Endothelial cell of umbilical vein (primary cell): Measurements from ENCODE around the gene REC8. TPM values are rescaled to one million over a fixed set of nuclear protein-coding genes. Genes with fewer than 3 reads are reported as not detected.
A peak's percentile ranks its signal among the peaks of the same experiment; 100 is the strongest.

Experiments used
- BruUV-seq: library from RNA; stranded (reverse); fragments of 400-500 nt; replicated peaks from 2 replicates; lab custom pipeline; 2021; lab: Mats Ljungman, UMichigan
- CTCF ChIA-PET: fragments of 300-600, 350-600 bp; sonication (Branson Sonifier 250); formaldehyde crosslinking; loops from one replicate; lab custom pipeline; 2021; ENCODE audit warnings: antibody characterized with exemption, inconsistent platforms; lab: Charles Lee
- POLR2A ChIA-PET: fragments of 300-600, 350-600 bp; sonication (Branson Sonifier 250); formaldehyde crosslinking; loops from one replicate; lab custom pipeline; 2021; ENCODE audit warnings: antibody characterized with exemption, inconsistent platforms; lab: Charles Lee
- DNase-seq: peaks from one replicate; pipeline ENCODE4 v3.0.0-alpha.2; 2011; ENCODE audit warnings: low read depth, low spot score
- FAIRE-seq: peaks from 2 replicates; lab custom pipeline; 2011; peaks lifted over from hg19 to GRCh38; lab: Jason Lieb, UNC
- H2AFZ ChIP-seq: 2 replicates; pipeline ENCODE4 v1.6.0; 2012; ENCODE audit warnings: low read depth, low read length, control low read depth, inconsistent platforms
- H3K27ac ChIP-seq: 2 replicates; pipeline ENCODE4 v1.5.1; 2011; ENCODE audit warnings: low read depth, mild to moderate bottlenecking, control low read depth, low read length, moderate library complexity; ENCODE audit not compliant: insufficient read depth
- H3K27me3 ChIP-seq, 2 experiments: 2 replicates each; pipeline versions ENCODE4 v1.6.0 to v1.6.1; 2011; ENCODE audit warnings: low read length in 2 of 2, mixed read lengths in 1 of 2; ENCODE audit not compliant: control insufficient read depth in 2 of 2, insufficient read depth in 2 of 2
- H3K36me3 ChIP-seq, 2 experiments: 2 replicates in 1 of 2; 3 replicates in 1 of 2; pipeline ENCODE4 v1.5.1; 2011; ENCODE audit warnings: low read length in 2 of 2, mild to moderate bottlenecking in 1 of 2, moderate library complexity in 1 of 2; ENCODE audit not compliant: control insufficient read depth in 2 of 2, insufficient read depth in 2 of 2; ENCODE audit errors: extremely low read depth in 1 of 2
- H3K4me1 ChIP-seq: 3 replicates; pipeline ENCODE4 v1.5.1; 2011; ENCODE audit warnings: mild to moderate bottlenecking, low read length; ENCODE audit not compliant: control insufficient read depth, insufficient read depth; ENCODE audit errors: extremely low read depth
- H3K4me2 ChIP-seq: 2 replicates; pipeline ENCODE4 v1.6.1; 2011; ENCODE audit warnings: low read length, control low read depth, mixed read lengths; ENCODE audit not compliant: insufficient read depth
- H3K4me3 ChIP-seq, 3 experiments: fragments of 200-600 bp in 1 of 3; sonication (generic), shearing (Covaris generic) in 1 of 3; replicated peaks in 1 of 3; 2 replicates each; pipeline ENCODE4 v1.5.1; 2011 to 2016; ENCODE audit warnings: control low read depth in 3 of 3, low read length in 3 of 3, mild to moderate bottlenecking in 2 of 3, inconsistent platforms in 1 of 3, low read depth in 1 of 3, moderate library complexity in 1 of 3; ENCODE audit not compliant: insufficient read depth in 1 of 3
- H3K79me2 ChIP-seq: 2 replicates; pipeline ENCODE4 v1.6.0; 2012; ENCODE audit warnings: low read length, inconsistent platforms; ENCODE audit not compliant: control insufficient read depth, insufficient read depth
- H3K9ac ChIP-seq: replicated peaks from 2 replicates; pipeline ENCODE3; 2011; ENCODE audit warnings: low read length, control low read depth; ENCODE audit not compliant: insufficient read depth; ENCODE audit errors: extremely low read depth
- H3K9me1 ChIP-seq: replicated peaks from 3 replicates; pipeline ENCODE4 v1.6.0; 2011; ENCODE audit warnings: mild to moderate bottlenecking, low read length; ENCODE audit not compliant: control insufficient read depth, insufficient read depth; ENCODE audit errors: extremely low read depth
- H3K9me3 ChIP-seq: replicated peaks from 2 replicates; pipeline ENCODE4 v1.5.1; 2012; ENCODE audit warnings: low read length, inconsistent platforms; ENCODE audit not compliant: control insufficient read depth, insufficient read depth
- H4K20me1 ChIP-seq: replicated peaks from 2 replicates; pipeline ENCODE3; 2011; ENCODE audit warnings: mild to moderate bottlenecking, low read length; ENCODE audit not compliant: control insufficient read depth, insufficient read depth; ENCODE audit errors: extremely low read depth
- CTCF ChIP-seq, 2 donors: IDR thresholded peaks; 1 replicate in 1 of 2; 2 replicates in 1 of 2; pipeline ENCODE4 v1.5.1; 2011; ENCODE audit warnings: low read length in 2 of 2, mild to moderate bottlenecking in 2 of 2, moderate library complexity in 2 of 2, control low read depth in 1 of 2, inconsistent platforms in 1 of 2, low read depth in 1 of 2; ENCODE audit not compliant: insufficient read depth in 1 of 2; ENCODE audit errors: extremely low read depth in 1 of 2
- EZH2 ChIP-seq: IDR thresholded peaks from 2 replicates; pipeline ENCODE4 v1.6.1; 2012; ENCODE audit warnings: borderline replicate concordance, low read depth, mild to moderate bottlenecking, moderate library complexity, low read length, inconsistent platforms; ENCODE audit not compliant: severe bottlenecking
- FOS ChIP-seq: IDR thresholded peaks from 2 replicates; pipeline ENCODE4 v1.6.1; 2011; ENCODE audit warnings: mild to moderate bottlenecking, low read length, moderate library complexity, borderline replicate concordance; ENCODE audit not compliant: insufficient read depth
- GATA2 ChIP-seq: IDR thresholded peaks from 2 replicates; pipeline ENCODE4 v1.7.0; 2011; ENCODE audit warnings: low read depth, mild to moderate bottlenecking, moderate library complexity, mixed read lengths, low read length; ENCODE audit not compliant: insufficient read length, insufficient read depth
- JUN ChIP-seq: IDR thresholded peaks from 2 replicates; pipeline ENCODE4 v1.6.1; 2011; ENCODE audit warnings: borderline replicate concordance, low read depth; ENCODE audit not compliant: insufficient read length, insufficient read depth
- MYC ChIP-seq: IDR thresholded peaks from one replicate; pipeline ENCODE4 v1.6.1; 2011; ENCODE audit warnings: mild to moderate bottlenecking, low read depth, low read length
- POLR2A ChIP-seq: IDR thresholded peaks from 2 replicates; pipeline ENCODE4 v1.6.1; 2012; ENCODE audit warnings: low read depth, mild to moderate bottlenecking, control low read depth, low read length
- POLR2AphosphoS5 ChIP-seq: IDR thresholded peaks from 2 replicates; pipeline ENCODE4 v1.6.1; 2012; ENCODE audit warnings: low read depth, mild to moderate bottlenecking, control low read depth, low read length, moderate library complexity; ENCODE audit not compliant: insufficient read depth
- dilution Hi-C: fragments of 300-500 bp; cut with MboI; formaldehyde crosslinking; loops from one replicate; pipeline ENCODE4 v1.15.0; 2019; ENCODE audit warnings: low sequenced_read_pairs; ENCODE audit not compliant: extremely low pct_ligation_motif_present
- intact Hi-C: fragments of 100-400 bp; cut with micrococcal nuclease; formaldehyde crosslinking; loops from one replicate; pipeline ENCODE4 v1.10.0; 2022
- polyA plus RNA-seq, 4 experiments: library from polyadenylated mRNA; depleted of rRNA in 3 of 4; stranded (reverse) in 3 of 4; unstranded in 1 of 4; fragments of >200 nt; gene quantifications; 2 replicates each; pipeline versions ENCODE4 v1.2.1 to v1.2.3, GENCODE V29; 2011 to 2012; ENCODE audit warnings: missing spikeins in 1 of 4
- total RNA-seq: library from RNA; stranded (reverse); gene quantifications from 2 replicates; pipeline ENCODE4 v1.2.3, GENCODE V29; 2021
- TF ChIP-seq, protein P1 (sequence below): IDR thresholded peaks from 2 replicates; pipeline ENCODE4 v1.6.1; 2011; ENCODE audit not compliant: insufficient read depth, insufficient read length

Gene REC8
- total and polyA plus RNA-seq, 2 donors (not counting 3 experiments of a cell fraction or from before 2014, with no cell fraction given): 12.5 to 33.6 TPM

GRCh38 chr14:24145690-24146452 is 26.0 kb upstream of the REC8 start:
- no peaks in the 10 kb centered on the region for H3K27me3 ChIP-seq
- no peaks in the 10 kb centered on the region for H3K9me3 ChIP-seq
- peaks cover 27% of the 10 kb centered on the region for H3K79me2 ChIP-seq
- FAIRE-seq (peak; percentile 37), DNase-seq (peak; percentile 7)
- H3K9me1 ChIP-seq: no peaks in the 10 kb centered on the region
- peaks cover 19% of the 10 kb centered on the region for H3K4me1 ChIP-seq
- TF ChIP-seq MYC (no peak), GATA2 (no peak), EZH2 (no peak), POLR2A (no peak), FOS (no peak), POLR2AphosphoS5 (no peak), JUN (no peak), CTCF (IDR thresholded peaks at IDR 0.05; ENCODE audit: extremely low read depth in 1 of 2, insufficient read depth in 1 of 2, low read depth in 1 of 2, low read length in 2 of 2) (no peak)
- TF ChIP-seq, protein P1, sequence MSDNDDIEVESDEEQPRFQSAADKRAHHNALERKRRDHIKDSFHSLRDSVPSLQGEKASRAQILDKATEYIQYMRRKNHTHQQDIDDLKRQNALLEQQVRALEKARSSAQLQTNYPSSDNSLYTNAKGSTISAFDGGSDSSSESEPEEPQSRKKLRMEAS: no peak
- CTCF ChIA-PET: interaction anchor here (0.9 to 7.8 kb wide), 9 partner anchors 9 to 162 kb away, joined by 3 to 63 read pairs (median 4); partner anchors contain the start of genes CIDEB, IRF9, PSME1 and TINF2
- peak overlapping the region; percentile 52 for H3K27ac ChIP-seq
- H4K20me1 ChIP-seq: no peaks in the 10 kb centered on the region
- peak overlapping the region; percentile 59 to 86 (median 79) for H3K4me3 ChIP-seq
- intact Hi-C loops: loop anchor here (1.0 to 5.0 kb wide), 5 partner anchors 32 to 286 kb away; partner anchors contain the start of genes DCAF11, DHRS1, IPO4 and NFATC4
- dilution Hi-C loops: no loop called here
- peak overlapping the region; percentile 95 for H3K4me2 ChIP-seq
- peak overlapping the region; percentile 72 for H3K9ac ChIP-seq
- TSS peak; percentile 55 for BruUV-seq
- peak overlapping the region; percentile 91 for H2AFZ ChIP-seq
- peaks cover 0 to 15% of the 10 kb centered on the region in 2 experiments for H3K36me3 ChIP-seq
- POLR2A ChIA-PET: interaction anchor here (0.5 to 2.0 kb wide), 8 partner anchors 9 to 246 kb away, joined by 3 to 13 read pairs (median 5); partner anchors contain the start of genes CHMP4A, DCAF11, IRF9 and NRL
